Trophoblast cell (in vitro differentiated cells and primary cell): ENCODE results near the gene LRTM1.

ENCODE experiments used
- DNase-seq, 2 donors: peaks; one replicate each; pipeline ENCODE4 v3.0.0-alpha.2; 2016
- H2AFZ ChIP-seq: 2 replicates; pipeline ENCODE4 v1.6.1; 2013; ENCODE audit warnings: low read length, moderate library complexity, mild to moderate bottlenecking; ENCODE audit not compliant: insufficient read depth, poor library complexity
- H2AK5ac ChIP-seq: 2 replicates; pipeline ENCODE4 v1.6.1; 2013; ENCODE audit warnings: mild to moderate bottlenecking, low read length
- H2BK120ac ChIP-seq: 2 replicates; pipeline ENCODE4 v1.6.1; 2013; ENCODE audit warnings: low read length, mild to moderate bottlenecking, moderate library complexity; ENCODE audit not compliant: insufficient read depth, poor library complexity
- H2BK12ac ChIP-seq: 2 replicates; pipeline ENCODE4 v1.6.1; 2013; ENCODE audit warnings: mild to moderate bottlenecking, low read length, moderate library complexity
- H2BK5ac ChIP-seq: 2 replicates; pipeline ENCODE4 v1.6.1; 2013; ENCODE audit warnings: low read length, low read depth, moderate library complexity, mild to moderate bottlenecking; ENCODE audit not compliant: poor library complexity
- H3K14ac ChIP-seq: 2 replicates; pipeline ENCODE4 v1.6.1; 2013; ENCODE audit warnings: mild to moderate bottlenecking, low read length
- H3K18ac ChIP-seq: 2 replicates; pipeline ENCODE4 v1.6.1; 2013; ENCODE audit warnings: mild to moderate bottlenecking, low read length
- H3K23ac ChIP-seq: 2 replicates; pipeline ENCODE4 v1.6.1; 2013; ENCODE audit warnings: low read length
- H3K27ac ChIP-seq: 2 replicates; pipeline ENCODE4 v1.5.1; 2013; ENCODE audit warnings: low read depth, mild to moderate bottlenecking, inconsistent platforms, low read length, moderate library complexity
- H3K27me3 ChIP-seq: 2 replicates; pipeline ENCODE4 v1.6.1; 2013; ENCODE audit warnings: inconsistent platforms, mild to moderate bottlenecking, low read length, moderate library complexity; ENCODE audit not compliant: insufficient read depth
- H3K36me3 ChIP-seq, 2 experiments: 1 replicate in 1 of 2; 2 replicates in 1 of 2; pipeline ENCODE4 v1.6.1; 2013; ENCODE audit warnings: low read length in 2 of 2, mild to moderate bottlenecking in 2 of 2, moderate library complexity in 1 of 2; ENCODE audit not compliant: insufficient read depth in 2 of 2, control insufficient read depth in 1 of 2
- H3K4ac ChIP-seq: 2 replicates; pipeline ENCODE4 v1.6.1; 2013; ENCODE audit warnings: low read depth, mild to moderate bottlenecking, low read length, moderate library complexity
- H3K4me1 ChIP-seq, 2 experiments: 1 replicate in 1 of 2; 2 replicates in 1 of 2; pipeline ENCODE4 v1.6.1; 2013; ENCODE audit warnings: low read length in 2 of 2, mild to moderate bottlenecking in 2 of 2, moderate library complexity in 1 of 2; ENCODE audit not compliant: insufficient read depth in 2 of 2, control insufficient read depth in 1 of 2
- H3K4me2 ChIP-seq: 2 replicates; pipeline ENCODE4 v1.6.1; 2013; ENCODE audit warnings: inconsistent platforms, mild to moderate bottlenecking, low read length, moderate library complexity
- H3K4me3 ChIP-seq: 2 replicates; pipeline ENCODE4 v1.5.1; 2013; ENCODE audit warnings: mild to moderate bottlenecking, low read depth, low read length, inconsistent platforms
- H3K79me1 ChIP-seq: one replicate; pipeline ENCODE4 v1.6.1; 2013; ENCODE audit warnings: low read length
- H3K79me2 ChIP-seq: 2 replicates; pipeline ENCODE4 v1.6.1; 2013; ENCODE audit warnings: low read length, mild to moderate bottlenecking; ENCODE audit not compliant: control insufficient read depth, insufficient read depth, poor library complexity
- H3K9ac ChIP-seq: 2 replicates; pipeline ENCODE4 v1.6.1; 2013; ENCODE audit warnings: mild to moderate bottlenecking, low read length
- H3K9me3 ChIP-seq: 2 replicates; pipeline ENCODE4 v1.6.1; 2013; ENCODE audit warnings: low read depth, mild to moderate bottlenecking, control low read depth, inconsistent platforms, low read length; ENCODE audit not compliant: insufficient read depth
- H4K12ac ChIP-seq: 2 replicates; pipeline ENCODE4 v1.6.1; 2013; ENCODE audit warnings: low read depth, mild to moderate bottlenecking, low read length, moderate library complexity
- H4K8ac ChIP-seq: 2 replicates; pipeline ENCODE4 v1.6.1; 2013; ENCODE audit warnings: low read depth, mild to moderate bottlenecking, low read length, moderate library complexity
- H4K91ac ChIP-seq: one replicate; pipeline ENCODE4 v1.6.1; 2013; ENCODE audit warnings: low read depth, mild to moderate bottlenecking, low read length, moderate library complexity
- WGBS: extraction: QIAGEN DNeasy Blood & Tissue Kit; methylation state at CpG from one replicate; pipeline ENCODE4 v1.1.7; 2013; ENCODE audit warnings: missing lambda C conversion rate; ENCODE audit not compliant: insufficient read length, insufficient coverage; ENCODE audit errors: extremely low coverage; 5-methylcytosine and 5-hydroxymethylcytosine counted together

Gene LRTM1

GRCh38 chr3:54936561-54936960 lies 8.7 kb upstream of the LRTM1 start:
- H2BK5ac ChIP-seq, result no peak overlapping the region
- H3K4ac ChIP-seq, result no peak overlapping the region
- H2AFZ ChIP-seq, result no peak overlapping the region
- H3K27ac ChIP-seq, result no peak overlapping the region
- WGBS, result no CpG with 5 or more reads among the region's 5 CpGs
- peaks cover 8% of the 10 kb centered on the region in 2 experiments for H3K4me1 ChIP-seq
- no peaks in the 10 kb centered on the region for H3K36me3 ChIP-seq
- H3K4me2 ChIP-seq, result no peak overlapping the region
- H2BK120ac ChIP-seq, result no peak overlapping the region
- no peak overlapping the region for H3K23ac ChIP-seq
- H2AK5ac ChIP-seq, result no peak overlapping the region
- no peaks in the 10 kb centered on the region for H3K27me3 ChIP-seq
- no peak for DNase-seq
- no peaks in the 10 kb centered on the region for H3K9me3 ChIP-seq
- no peak overlapping the region for H3K9ac ChIP-seq
- no peak overlapping the region for H3K4me3 ChIP-seq
- no peak overlapping the region for H3K18ac ChIP-seq
- no peak overlapping the region for H4K91ac ChIP-seq
- H4K8ac ChIP-seq, result no peak overlapping the region
- no peak overlapping the region for H3K14ac ChIP-seq
- no peaks in the 10 kb centered on the region for H3K79me2 ChIP-seq
- no peak overlapping the region for H2BK12ac ChIP-seq
- peaks cover 2% of the 10 kb centered on the region for H3K79me1 ChIP-seq
- no peak overlapping the region for H4K12ac ChIP-seq

- Histone ChIP-seq H4K12ac (no peak overlapping the region), H3K14ac (no peak overlapping the region), H3K27me3 (no peaks in the 10 kb centered on the region), H3K27ac (no peak overlapping the region), H3K18ac (no peak overlapping the region), H3K9ac (no peak overlapping the region), H3K9me3 (no peaks in the 10 kb centered on the region), H3K79me2 (no peaks in the 10 kb centered on the region), H3K4me1 (peaks cover 8% of the 10 kb centered on the region in 2 experiments), H3K4me2 (no peak overlapping the region), H2BK12ac (no peak overlapping the region), H3K36me3 (no peaks in the 10 kb centered on the region), H3K79me1 (peaks cover 2% of the 10 kb centered on the region), H4K8ac (no peak overlapping the region), H2AFZ (no peak overlapping the region), H3K4ac (no peak overlapping the region), H3K23ac (no peak overlapping the region), H2BK5ac (no peak overlapping the region), H4K91ac (no peak overlapping the region), H3K4me3 (no peak overlapping the region), H2BK120ac (no peak overlapping the region), H2AK5ac (no peak overlapping the region)
- no peak for DNase-seq
- no CpG with 5 or more reads among the region's 3 CpGs for WGBS
These were observed 8.0 kb upstream of the LRTM1 start for GRCh38 chr3:54935869-54936268.

GRCh38 chr3:54932606-54933005 lies 4.7 kb upstream of the LRTM1 start:
- Histone ChIP-seq H3K27me3 (no peaks in the 10 kb centered on the region), H3K4me3 (no peak overlapping the region), H2BK12ac (no peak overlapping the region), H4K12ac (no peak overlapping the region), H2BK5ac (no peak overlapping the region), H2BK120ac (no peak overlapping the region), H3K27ac (no peak overlapping the region), H2AFZ (no peak overlapping the region), H3K9me3 (no peaks in the 10 kb centered on the region), H3K14ac (no peak overlapping the region), H3K18ac (no peak overlapping the region), H3K9ac (no peak overlapping the region), H3K4me1 (no peaks in the 10 kb centered on the region), H4K91ac (no peak overlapping the region), H3K4ac (no peak overlapping the region), H4K8ac (no peak overlapping the region), H3K79me2 (no peaks in the 10 kb centered on the region), H2AK5ac (no peak overlapping the region), H3K23ac (no peak overlapping the region), H3K36me3 (no peaks in the 10 kb centered on the region), H3K4me2 (no peak overlapping the region), H3K79me1 (no peaks in the 10 kb centered on the region)
- no CpG with 5 or more reads among the region's 4 CpGs for WGBS
- DNase-seq, result no peak

DNA sequence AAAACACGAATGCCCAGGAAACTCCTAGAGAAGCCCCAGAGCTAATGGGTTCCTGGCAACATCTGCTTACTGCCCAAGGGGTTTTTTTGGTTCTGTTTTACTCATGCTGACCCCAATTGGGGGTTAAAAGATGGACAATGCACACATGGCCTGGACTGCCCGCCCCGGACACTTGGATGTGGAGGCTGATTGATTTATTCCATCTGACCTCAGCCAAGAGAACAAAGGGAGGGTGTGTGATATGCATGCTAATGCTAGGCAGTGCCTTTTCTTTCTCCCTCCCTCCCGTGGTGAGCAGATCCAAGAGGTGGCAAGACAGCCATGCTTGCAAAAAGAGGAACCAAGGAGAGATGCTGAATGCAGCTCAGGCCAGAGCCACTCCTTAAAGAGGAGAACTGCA lies 3.3 kb upstream of the LRTM1 start:
- H2BK12ac ChIP-seq, result no peak overlapping the region
- no peak overlapping the region for H2AFZ ChIP-seq
- no peak overlapping the region for H3K4me3 ChIP-seq
- no peaks in the 10 kb centered on the region for H3K4me1 ChIP-seq
- H2BK120ac ChIP-seq, result no peak overlapping the region
- no peak overlapping the region for H3K18ac ChIP-seq
- no peak overlapping the region for H4K12ac ChIP-seq
- no peak overlapping the region for H3K14ac ChIP-seq
- H3K9me3 ChIP-seq, result no peaks in the 10 kb centered on the region
- H3K9ac ChIP-seq, result peak overlapping the region; percentile 59
- no peak overlapping the region for H2AK5ac ChIP-seq
- no peaks in the 10 kb centered on the region for H3K27me3 ChIP-seq
- H4K91ac ChIP-seq, result no peak overlapping the region
- no peak overlapping the region for H3K23ac ChIP-seq
- H3K27ac ChIP-seq, result no peak overlapping the region
- H2BK5ac ChIP-seq, result no peak overlapping the region
- H3K4me2 ChIP-seq, result no peak overlapping the region
- no peak overlapping the region for H4K8ac ChIP-seq
- H3K36me3 ChIP-seq, result no peaks in the 10 kb centered on the region
- no peaks in the 10 kb centered on the region for H3K79me1 ChIP-seq
- no peaks in the 10 kb centered on the region for H3K79me2 ChIP-seq
- no peak overlapping the region for H3K4ac ChIP-seq
- WGBS, result no CpG with 5 or more reads among the region's 4 CpGs
- no peak for DNase-seq
